Right kidney (tissue), 1 donor: ENCODE data around the gene GATAD2B.
"Not testable (repeated sequence)": the region's sequence is repeated elsewhere in the genome, so short reads cannot be mapped to it uniquely, and the experiment has no call there.

Experiments used
- DNase-seq: peaks from one replicate; pipeline ENCODE4 v3.0.0-alpha.2; 2016

GATAD2B gene

DNA sequence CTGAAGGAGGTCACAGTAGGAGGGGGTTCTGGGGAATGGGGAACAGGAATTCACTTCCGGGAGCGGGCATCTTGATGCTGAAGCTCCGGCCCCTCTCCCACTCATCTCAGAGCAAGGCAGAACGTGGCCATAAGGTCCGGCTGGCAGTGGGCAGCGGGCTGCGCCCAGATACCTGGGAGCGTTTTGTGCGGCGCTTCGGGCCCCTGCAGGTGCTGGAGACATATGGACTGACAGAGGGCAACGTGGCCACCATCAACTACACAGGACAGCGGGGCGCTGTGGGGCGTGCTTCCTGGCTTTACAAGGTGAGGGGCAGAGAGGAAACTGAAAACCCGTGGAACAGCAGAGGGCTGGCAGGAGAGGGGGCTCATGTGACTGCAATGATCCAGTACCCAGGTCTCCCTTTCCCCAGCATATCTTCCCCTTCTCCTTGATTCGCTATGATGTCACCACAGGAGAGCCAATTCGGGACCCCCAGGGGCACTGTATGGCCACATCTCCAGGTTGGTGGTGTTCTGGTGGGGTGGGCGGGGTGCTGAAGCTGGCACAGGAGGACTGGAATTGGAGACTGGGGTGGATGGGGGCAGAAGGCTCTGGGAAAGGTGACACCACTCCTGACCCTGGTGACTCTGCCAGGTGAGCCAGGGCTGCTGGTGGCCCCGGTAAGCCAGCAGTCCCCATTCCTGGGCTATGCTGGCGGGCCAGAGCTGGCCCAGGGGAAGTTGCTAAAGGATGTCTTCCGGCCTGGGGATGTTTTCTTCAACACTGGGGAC lies 144.5 kb downstream of the GATAD2B start:
- no peak for DNase-seq

DNA sequence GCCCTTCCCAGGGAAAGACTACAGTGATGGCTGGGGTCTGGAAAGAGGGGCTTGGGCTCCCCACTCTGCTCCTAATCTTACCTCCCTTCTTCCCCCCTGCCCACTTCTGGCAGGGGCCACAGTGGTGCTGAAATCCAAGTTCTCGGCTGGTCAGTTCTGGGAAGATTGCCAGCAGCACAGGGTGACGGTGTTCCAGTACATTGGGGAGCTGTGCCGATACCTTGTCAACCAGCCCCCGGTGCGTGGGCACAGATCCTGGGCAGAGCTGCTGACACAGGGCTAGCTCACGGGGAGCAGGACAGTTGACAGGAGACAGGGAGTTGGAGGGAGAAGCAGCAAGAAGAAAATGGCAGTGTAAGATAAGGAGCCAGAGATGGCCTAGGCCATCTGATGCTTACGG lies 145.1 kb downstream of the GATAD2B start:
- DNase-seq, result no peak

DNA sequence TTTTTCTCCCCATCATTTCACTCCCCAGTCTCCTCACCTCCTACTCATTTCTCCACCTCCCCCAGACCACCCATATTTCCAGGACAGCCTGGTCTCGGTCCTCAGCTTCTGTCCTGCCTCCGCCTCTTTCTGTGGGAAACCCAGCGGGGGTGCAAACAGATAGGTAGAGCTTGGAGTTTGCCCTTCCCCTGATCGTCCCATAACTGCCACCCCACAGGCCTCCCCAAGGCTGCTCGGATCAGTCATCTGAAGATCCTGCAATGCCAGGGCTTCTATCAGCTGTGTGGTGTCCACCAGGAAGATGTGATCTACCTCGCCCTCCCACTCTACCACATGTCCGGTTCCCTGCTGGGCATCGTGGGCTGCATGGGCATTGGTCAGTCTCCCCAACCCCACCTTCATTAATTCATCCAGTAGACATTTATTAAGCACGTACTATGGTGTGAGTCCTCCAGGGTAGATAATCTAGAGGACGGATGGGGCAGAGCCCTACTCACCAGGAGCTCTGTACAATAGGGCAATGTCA lies 145.9 kb downstream of the GATAD2B start:
- no peak for DNase-seq

DNA sequence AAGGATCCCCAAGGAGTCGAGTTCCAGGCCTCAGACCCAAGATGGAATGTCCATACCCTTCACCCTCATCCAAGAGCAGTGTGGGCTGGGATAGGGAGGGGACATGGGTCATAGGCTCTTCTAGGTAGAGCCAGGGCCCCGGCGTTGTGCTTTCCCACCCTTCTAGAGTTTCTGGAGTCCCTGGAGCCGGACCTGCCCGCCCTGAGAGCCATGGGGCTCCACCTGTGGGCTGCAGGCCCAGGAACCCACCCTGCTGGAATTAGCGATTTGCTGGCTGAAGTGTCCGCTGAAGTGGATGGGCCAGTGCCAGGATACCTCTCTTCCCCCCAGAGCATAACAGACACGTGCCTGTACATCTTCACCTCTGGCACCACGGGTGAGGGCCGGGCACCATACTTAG lies 146.4 kb downstream of the GATAD2B start:
- DNase-seq, result no peak

DNA sequence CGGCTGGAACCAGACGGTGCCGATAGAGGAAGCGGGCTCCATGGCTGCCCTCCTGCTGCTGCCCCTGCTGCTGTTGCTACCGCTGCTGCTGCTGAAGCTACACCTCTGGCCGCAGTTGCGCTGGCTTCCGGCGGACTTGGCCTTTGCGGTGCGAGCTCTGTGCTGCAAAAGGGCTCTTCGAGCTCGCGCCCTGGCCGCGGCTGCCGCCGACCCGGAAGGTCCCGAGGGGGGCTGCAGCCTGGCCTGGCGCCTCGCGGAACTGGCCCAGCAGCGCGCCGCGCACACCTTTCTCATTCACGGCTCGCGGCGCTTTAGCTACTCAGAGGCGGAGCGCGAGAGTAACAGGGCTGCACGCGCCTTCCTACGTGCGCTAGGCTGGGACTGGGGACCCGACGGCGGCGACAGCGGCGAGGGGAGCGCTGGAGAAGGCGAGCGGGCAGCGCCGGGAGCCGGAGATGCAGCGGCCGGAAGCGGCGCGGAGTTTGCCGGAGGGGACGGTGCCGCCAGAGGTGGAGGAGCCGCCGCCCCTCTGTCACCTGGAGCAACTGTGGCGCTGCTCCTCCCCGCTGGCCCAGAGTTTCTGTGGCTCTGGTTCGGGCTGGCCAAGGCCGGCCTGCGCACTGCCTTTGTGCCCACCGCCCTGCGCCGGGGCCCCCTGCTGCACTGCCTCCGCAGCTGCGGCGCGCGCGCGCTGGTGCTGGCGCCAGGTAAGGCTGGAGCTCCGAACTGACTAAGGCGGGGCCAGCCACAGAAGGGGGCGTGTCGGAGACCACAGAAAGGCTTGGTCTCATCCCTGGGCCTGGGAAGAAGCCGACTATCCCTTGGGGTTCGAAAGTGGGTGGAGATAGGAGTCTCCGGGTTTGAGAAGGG lies 147.1 kb downstream of the GATAD2B start:
- peak; percentile 90 for DNase-seq

DNA sequence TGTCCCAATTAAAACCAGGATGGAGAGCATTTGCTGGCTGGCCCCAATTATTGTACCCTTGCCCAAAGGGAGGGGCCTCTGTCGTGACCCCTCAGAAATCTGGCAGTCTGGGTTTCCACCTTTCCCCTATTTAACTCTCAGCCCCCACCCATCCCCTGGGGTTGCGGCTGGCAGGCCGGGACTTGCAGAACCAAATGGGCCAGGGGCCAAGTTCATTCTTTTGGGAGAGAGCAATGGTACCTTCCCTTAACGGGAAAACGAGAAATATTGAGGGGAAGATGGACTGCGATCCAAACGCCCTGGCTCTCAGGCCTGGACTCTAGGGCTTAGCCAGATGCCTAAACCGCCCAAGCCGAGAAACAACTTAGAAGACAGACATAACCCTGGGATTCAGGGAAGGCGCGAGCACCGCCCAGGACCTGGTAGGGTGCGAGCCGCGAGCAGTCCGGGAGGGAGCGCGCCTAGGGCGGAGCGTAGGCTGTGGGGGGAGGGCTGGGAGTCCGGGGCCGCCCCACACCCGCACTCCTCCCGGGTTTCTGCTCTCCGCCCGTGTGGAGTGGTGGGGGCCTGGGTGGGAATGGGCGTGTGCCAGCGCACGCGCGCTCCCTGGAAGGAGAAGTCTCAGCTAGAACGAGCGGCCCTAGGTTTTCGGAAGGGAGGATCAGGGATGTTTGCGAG lies 147.9 kb downstream of the GATAD2B start, which contains the start of gene SLC27A3:
SLC27A3 (plus strand) TSS at position 628 of the 678 bp plus-strand sequence. CDS start 91 bp downstream, outside the sequence.
- DNase-seq, result no peak

DNA sequence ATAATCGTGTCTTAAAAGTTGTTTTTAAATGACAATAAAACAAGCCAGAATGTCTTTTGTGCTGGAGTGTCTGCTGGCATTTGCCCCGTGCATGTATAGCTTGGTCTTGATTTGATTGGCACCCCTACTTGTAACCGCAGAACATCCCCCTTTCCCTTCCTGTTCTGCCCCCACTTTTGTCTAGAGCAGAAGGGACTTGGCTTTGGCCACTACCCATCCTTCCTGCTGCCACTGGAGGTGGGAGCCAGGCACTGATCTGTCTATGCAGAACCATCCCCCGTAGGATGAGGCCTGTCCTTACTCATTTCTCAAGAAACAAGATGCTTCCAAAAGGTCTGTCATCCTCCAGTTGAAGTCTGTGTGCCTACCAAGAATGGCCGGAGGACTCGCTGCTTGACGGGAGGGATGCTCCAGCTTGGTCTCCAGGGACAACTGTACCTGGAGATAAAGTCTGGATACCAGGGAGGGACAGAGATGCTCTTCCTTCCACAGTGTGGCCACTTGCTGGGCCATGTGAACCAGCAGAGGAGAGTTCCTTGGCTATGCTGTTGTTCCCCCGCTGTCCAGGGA lies 148.7 kb downstream of the GATAD2B start:
- no peak for DNase-seq

DNA sequence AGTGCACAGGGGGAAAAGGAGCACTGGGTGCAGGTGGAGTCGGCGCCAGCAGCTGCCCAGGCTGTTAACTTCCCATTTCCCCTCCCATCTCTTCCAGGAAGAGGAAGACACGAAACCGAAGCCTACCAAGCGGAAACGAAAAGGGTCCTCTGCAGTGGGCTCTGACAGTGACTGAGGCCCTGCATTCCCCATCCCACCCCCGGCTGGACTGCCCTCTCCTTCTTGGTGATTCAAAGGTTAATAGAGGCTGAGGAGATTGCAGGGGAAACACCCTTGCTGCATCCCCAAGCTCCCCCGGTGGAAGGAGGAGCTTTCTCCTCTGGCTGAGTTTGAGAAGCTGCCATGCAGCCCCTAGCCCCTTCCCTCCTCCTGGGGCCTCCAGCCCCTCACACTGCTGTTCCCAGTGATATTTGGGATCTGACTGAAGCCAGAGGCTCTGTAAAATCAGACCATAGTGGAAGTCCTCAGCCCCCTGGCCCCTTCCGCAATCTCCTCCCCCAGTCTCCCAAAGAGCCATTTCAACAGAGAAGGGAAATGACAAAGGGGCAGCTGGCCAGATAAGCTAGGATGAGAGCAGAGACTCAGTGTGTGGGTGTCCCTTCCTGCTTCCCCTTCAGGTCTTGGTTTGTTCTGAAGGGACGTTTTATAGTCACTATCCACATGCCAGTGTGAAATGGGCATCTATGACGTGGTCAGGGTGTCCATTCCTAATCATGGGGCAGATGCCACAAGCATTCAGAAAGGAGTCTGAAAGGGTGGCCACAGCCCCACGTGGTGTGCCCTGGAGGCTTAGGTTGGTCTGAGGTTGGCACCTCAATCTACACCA lies 149.5 kb downstream of the GATAD2B start:
- DNase-seq, result no peak

DNA sequence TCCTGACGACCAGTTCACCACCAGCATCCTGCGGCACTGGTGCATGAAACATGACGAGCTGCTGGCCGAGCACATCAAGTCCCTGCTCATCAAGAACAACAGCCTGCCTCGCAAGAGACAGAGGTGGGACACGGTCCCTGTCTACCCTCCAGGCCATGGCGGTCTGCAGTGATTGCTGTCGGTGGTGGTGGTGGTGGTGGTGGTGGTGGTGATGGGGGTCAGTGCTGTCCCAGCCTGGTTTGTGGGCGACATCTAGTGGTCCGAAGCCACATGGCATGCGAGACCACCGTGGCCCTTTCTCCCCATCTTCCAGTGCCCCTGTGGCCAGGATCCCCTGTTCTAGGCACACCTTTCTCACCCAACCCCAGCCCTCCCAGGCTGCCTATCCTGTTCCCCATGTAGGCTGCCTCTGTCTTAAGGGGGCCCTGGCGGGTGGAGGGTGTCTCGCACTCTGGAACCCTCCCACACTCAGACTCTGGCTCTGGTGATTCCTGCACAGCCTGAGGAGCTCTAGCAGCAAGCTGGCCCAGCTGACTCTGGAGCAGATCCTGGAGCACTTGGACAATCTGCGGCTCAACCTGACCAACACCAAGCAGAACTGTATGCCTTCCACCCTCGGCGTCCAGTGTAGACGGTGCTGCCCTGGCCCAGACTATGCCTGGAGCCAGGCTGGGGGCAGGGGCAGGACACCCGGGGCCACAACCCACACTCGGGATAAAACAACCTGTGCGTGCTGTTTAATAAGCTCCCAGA lies 150.8 kb downstream of the GATAD2B start:
- DNase-seq, result peak; percentile 50

DNA sequence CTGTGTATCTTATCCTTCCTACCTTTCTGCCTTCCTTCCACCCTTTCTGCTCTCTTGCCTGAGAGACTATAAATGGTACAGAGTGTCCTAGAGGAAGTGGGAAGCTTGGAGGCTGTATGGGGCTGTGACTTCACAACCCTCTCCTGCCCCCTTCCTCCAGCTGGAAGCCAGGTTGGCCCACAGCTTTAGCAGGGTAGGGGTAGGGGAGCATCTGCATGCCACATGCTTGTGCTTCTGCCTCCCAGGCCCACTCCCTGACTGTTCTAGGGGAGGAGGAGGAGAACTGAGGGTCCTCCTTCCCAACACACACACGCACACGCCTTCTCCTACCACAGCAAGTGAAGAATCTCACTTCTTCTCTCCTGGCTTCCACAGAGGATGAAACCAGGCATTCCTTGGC lies 151.5 kb downstream of the GATAD2B start:
- DNase-seq, result no peak

DNA sequence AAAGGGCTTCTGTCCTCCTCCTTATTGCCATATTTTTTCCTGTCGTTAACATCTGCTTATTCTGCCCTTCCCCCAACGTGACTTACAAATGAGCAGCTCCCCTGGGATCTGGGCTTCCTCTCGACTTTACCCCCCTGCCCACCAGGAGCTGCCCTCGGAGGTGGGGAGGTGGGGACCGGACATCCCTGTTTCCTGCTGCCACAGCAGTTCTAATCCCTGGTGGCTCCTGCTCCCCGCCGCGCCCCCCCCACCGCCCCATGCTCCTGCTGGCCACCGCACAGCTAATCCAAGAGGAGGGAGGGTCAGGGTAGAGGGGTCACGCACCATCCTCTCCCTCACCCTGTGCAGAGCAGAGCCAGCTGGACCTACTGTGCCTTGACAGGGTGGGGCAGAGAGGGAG lies 152.0 kb downstream of the GATAD2B start:
- no peak for DNase-seq

DNA sequence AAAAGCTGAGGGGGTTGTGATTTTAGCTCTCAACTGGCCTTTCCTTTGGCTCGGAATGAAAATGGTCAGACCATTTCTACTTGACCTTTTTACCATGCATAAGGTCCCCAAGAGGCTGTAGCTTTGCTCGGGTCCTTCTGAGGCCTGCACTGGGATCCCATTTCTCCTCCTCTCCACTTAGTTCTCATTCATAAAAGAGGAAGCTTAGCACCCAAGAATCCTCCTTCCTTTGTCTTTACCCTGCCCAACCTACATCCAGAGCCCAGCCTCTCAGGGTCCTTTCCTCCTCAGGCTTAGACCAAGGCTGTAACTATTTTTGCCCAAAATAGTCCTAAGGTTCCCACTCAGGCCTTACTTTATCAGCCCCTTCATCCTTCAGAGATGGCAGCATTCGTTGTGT lies 153.6 kb downstream of the GATAD2B start:
- DNase-seq, result no peak

DNA sequence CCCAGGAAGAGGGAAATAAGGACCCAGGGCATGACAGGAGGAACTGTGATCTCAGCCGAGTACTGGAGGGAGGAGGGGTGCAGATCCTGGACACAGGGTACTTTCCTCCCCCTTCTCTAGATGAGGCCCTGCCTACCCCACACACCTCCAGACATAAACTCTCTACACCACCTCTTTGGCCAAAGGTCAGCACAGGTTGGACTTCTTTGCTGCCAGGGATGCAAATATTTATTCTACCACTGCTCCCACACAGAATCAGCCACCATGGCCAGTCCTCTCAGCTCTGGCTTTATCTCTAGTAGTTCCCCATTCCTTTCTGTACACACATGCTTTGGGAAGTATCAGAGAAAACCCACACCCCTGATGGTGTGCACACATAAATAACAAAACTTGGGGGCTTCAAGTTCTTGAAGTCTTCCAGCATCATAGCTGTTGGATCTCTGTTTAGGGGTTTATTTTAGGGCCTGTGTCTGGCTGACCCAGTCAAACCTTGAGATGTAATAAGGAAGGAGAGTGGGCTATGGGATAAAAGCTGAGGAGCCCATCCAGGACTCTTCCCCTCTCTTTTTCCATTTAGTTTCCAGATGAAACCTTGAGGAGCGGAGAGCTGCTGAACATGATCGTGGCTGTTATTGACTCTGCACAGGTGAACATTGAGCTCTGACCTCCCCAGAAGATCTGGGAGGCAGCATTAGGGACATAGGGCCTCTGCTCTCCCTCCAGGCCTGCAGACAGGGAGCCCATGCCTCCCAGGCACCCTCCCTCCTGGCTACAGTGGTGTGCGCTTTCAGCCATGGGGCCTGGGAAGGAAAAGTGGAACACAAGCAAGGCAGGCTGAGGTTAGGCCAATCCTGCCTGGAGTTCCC lies 154.2 kb downstream of the GATAD2B start:
- no peak for DNase-seq

DNA sequence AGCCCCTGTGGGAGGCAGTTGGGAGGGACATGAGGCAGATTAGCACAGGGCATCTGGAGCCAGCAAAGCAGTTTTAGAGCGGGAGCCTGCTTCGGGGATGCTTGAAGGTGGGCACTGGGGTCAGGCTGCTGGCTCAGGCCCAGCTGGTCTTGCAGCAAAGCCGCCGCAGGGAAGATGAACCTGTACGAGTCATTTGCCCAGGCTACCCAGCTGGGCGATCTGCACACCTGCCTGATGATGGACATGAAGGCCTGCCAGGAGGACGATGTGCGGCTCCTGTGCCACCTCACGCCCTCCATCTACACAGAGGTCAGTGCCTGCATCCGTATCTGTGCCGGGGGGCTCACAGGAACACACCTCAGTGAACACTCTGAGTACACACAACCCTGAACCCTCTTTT lies 155.3 kb downstream of the GATAD2B start:
- no peak for DNase-seq

DNA sequence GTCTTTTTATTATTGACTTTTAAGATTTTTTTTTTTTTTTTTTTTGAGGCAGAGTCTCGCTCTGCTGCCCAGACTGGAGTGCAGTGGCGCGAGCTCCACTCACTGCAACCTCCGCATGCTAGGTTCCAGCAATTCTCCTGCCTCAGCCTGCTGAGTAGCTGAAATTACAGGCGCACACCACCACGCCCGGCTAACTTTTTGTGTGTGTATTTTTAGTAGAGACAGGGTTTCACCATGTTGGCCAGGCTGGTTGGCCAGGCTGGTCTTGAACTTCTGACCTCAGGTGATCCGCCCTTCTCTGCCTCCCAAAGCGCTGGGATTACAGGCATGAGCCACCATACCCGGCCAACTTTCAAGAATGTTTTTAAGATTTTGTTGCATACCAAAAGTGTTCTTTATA lies 156.1 kb downstream of the GATAD2B start:
- DNase-seq, result not testable (repeated sequence)

DNA sequence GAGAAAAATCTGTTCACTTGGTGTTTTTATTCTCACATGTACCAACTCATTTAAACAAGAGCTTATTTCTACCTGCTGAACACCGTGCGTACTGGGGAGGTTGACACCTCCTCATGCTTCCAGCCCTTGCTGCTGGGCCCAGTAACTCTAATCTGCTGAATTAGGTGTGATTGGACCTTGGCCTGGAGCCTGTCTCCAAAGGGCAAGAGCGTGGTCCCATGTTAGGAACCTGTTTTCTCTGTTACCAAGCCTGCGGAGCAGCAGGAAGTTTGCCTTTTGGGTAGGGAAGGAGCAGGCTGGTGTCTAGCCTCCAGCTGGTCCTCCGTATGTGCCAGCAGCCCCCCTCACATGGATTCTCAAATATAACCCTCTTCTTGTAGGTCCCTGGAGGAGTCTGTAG lies 158.5 kb downstream of the GATAD2B start:
- DNase-seq, result no peak

DNA sequence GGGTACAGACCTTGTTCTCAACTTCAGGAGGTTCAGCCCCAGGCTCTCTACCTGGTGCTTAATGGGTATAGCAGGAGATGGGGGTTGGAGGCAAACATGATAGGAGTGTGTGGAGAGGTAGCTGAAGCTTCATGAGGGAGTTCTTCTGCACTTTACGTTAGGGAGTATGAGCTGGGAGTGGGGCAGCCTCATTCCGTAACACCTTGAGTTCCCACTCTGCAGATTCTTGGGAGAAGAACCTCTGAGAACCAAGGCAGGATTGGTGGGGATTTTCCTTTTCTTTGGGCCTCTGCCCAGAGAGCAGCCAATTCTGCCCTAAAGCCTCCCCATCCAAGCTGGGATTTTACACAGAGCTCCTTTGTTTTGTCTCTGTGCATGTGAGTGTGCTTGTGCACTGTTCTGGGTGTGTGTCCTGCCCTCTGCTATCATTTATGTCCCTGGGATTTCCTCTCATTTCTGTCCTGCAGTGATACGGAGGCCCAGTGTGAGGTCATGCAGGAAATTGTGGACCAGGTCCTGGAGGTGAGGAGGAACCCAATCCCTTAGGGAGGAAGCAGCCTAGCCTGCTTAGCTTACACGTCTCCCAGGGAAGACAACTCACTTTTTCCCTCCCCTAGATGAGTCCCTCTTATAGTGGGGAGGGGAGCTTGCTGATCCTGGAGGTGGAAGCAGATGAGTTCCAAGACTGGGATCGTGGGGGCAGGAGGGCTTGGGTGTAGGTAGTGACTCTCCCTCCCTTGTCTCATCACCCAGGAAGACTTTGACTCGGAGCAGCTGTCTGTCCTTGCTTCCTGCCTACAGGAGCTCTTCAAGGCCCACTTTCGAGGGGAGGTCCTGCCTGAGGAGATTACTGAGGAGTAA lies 159.2 kb downstream of the GATAD2B start:
- no peak for DNase-seq

DNA sequence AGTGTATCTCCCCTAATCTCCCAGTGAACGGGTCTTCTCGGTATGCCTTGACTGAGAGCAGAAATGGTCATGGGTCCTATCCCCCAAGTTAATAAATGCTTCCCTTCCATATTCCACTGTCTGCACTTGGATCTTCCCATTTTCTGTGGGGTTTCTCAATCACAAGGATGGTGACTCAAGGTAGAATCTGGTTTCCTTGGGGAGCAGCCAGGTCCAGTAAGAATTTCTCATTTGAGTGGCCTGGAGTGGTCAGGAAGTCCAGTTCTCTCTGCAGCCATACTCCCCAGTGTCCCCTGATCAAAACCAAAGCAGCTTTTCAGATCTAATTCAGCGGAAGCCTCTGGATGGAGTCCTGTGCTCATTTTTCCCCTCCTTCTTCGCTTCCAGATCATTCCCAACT lies 162.3 kb downstream of the GATAD2B start:
- DNase-seq, result no peak
